Measurements from ENCODE around the gene OR10V1. TPM values are rescaled to one million over a fixed set of nuclear protein-coding genes. Genes with fewer than 3 reads are reported as not detected.

The OR10V1 gene
- total RNA-seq, 1 experiment from 2014 or later, result not detected

- no peak for DNase-seq
- Histone ChIP-seq H3K27me3 (replicated peaks; ENCODE audit: control insufficient read depth, insufficient read depth, low read length) (no peaks in the 10 kb centered on the region), H3K4me1 (peaks cover 14% of the 10 kb centered on the region), H3K4me3 (ENCODE audit: low read depth, low read length) (no peak overlapping the region), H3K36me3 (ENCODE audit: control insufficient read depth, insufficient read depth, low read length) (no peaks in the 10 kb centered on the region), H3K9me3 (no peaks in the 10 kb centered on the region)
- peak overlapping the region; percentile 50 for H3K27ac Mint-ChIP-seq (ENCODE audit: unreplicated experiment)
- H3K4me1 Mint-ChIP-seq (ENCODE audit: low read depth, unreplicated experiment), result peaks cover 14% of the 10 kb centered on the region
- no peak overlapping the region for H3K4me3 Mint-ChIP-seq (ENCODE audit: unreplicated experiment)
- POLR2A ChIA-PET, result interaction anchor here (0.6 to 4.0 kb wide), 3 partner anchors 36 to 114 kb away, joined by 3 to 51 read pairs (median 6); partner anchors contain the start of gene OSBP
- H3K27me3 Mint-ChIP-seq (ENCODE audit: insufficient read depth, unreplicated experiment), result no peaks in the 10 kb centered on the region
- intact Hi-C loops (cut with micrococcal nuclease; ENCODE audit: unreplicated experiment), result no loop called here
- TF ChIP-seq CTCF (IDR thresholded peaks at IDR 0.05; ENCODE audit: insufficient read depth in 1 of 2, low read depth in 1 of 2, low read length in 1 of 2, severe bottlenecking in 1 of 2, unreplicated experiment in 1 of 2), result no peak
- H3K9me3 Mint-ChIP-seq (ENCODE audit: unreplicated experiment), result no peaks in the 10 kb centered on the region
- H3K36me3 Mint-ChIP-seq (ENCODE audit: insufficient read depth, unreplicated experiment), result peaks cover 33% of the 10 kb centered on the region
- CTCF ChIA-PET, result no interaction called here
- no TSS peak for BruUV-seq (replicated peaks)
Measured at GRCh38 chr11:59671471-59671870, 42.2 kb downstream of the OR10V1 start.

- peaks cover 48% of the 10 kb centered on the region for H3K36me3 Mint-ChIP-seq (ENCODE audit: insufficient read depth, unreplicated experiment)
- intact Hi-C loops (cut with micrococcal nuclease; ENCODE audit: unreplicated experiment), result loop anchor here (1.0 to 5.0 kb wide), 7 partner anchors 11 to 133 kb away; no protein-coding TSS in a partner anchor
Measured at GRCh38 chr11:59669611-59670009, 44.0 kb downstream of the OR10V1 start.

More at GRCh38 chr11:59669611-59670009, 44.0 kb downstream of the OR10V1 start:
- no peaks in the 10 kb centered on the region for H3K27me3 Mint-ChIP-seq (ENCODE audit: insufficient read depth, unreplicated experiment)
- DNase-seq, result no peak
- no peaks in the 10 kb centered on the region for H3K9me3 ChIP-seq
- no peaks in the 10 kb centered on the region for H3K27me3 ChIP-seq (replicated peaks; ENCODE audit: control insufficient read depth, insufficient read depth, low read length)
- peak overlapping the region; percentile 96 for H3K4me3 ChIP-seq (ENCODE audit: low read depth, low read length)
- TF ChIP-seq CTCF (IDR thresholded peaks at IDR 0.05; ENCODE audit: insufficient read depth in 1 of 2, low read depth in 1 of 2, low read length in 1 of 2, severe bottlenecking in 1 of 2, unreplicated experiment in 1 of 2), result no peak
- CTCF ChIA-PET, result interaction anchor here (0.7 to 3.2 kb wide), 7 partner anchors 11 to 473 kb away, joined by 3 to 28 read pairs (median 7); partner anchors contain the start of genes MRPL16, OSBP and STX3
- POLR2A ChIA-PET, result interaction anchor here (0.6 to 4.0 kb wide), 25 partner anchors 8 to 1489 kb away, joined by 3 to 51 read pairs (median 6); partner anchors contain the start of genes MRPL16, OSBP and STX3
- BruUV-seq (replicated peaks), result TSS peak; percentile 92
- H3K4me1 ChIP-seq, result peaks cover 5% of the 10 kb centered on the region
- H3K4me1 Mint-ChIP-seq (ENCODE audit: low read depth, unreplicated experiment), result peaks cover 14% of the 10 kb centered on the region
- H3K9me3 Mint-ChIP-seq (ENCODE audit: unreplicated experiment), result no peaks in the 10 kb centered on the region
- H3K36me3 ChIP-seq (ENCODE audit: control insufficient read depth, insufficient read depth, low read length), result no peaks in the 10 kb centered on the region
- H3K27ac Mint-ChIP-seq (ENCODE audit: unreplicated experiment), result peak overlapping the region; percentile 100
- peak overlapping the region; percentile 96 for H3K4me3 Mint-ChIP-seq (ENCODE audit: unreplicated experiment)
